HEK293 (cell line): ENCODE results near the gene KIRREL3.

Experiments used
- CTCF ChIP-seq: fragments of 450-650 bp; formaldehyde crosslinking; IDR thresholded peaks from 2 replicates; pipeline ENCODE4 v1.5.1; 2016; ENCODE audit warnings: missing biosample characterization, missing genetic modification characterization
- KLF1 ChIP-seq: fragments of 450-650 bp; formaldehyde crosslinking; IDR thresholded peaks from 2 replicates; pipeline ENCODE4 v1.5.1; 2016; ENCODE audit warnings: missing biosample characterization, missing genetic modification characterization
- TCF7L2 ChIP-seq: IDR thresholded peaks from 2 replicates; pipeline ENCODE4 v1.6.1; 2011; ENCODE audit warnings: low read depth, mild to moderate bottlenecking, inconsistent platforms, low read length, moderate library complexity, borderline replicate concordance
- ZNF530 ChIP-seq: fragments of 450-650 bp; formaldehyde crosslinking; IDR thresholded peaks from 2 replicates; pipeline ENCODE4 v1.5.1; 2016; ENCODE audit warnings: low read depth, missing biosample characterization, missing genetic modification characterization
- ZNF580 ChIP-seq: fragments of 450-650 bp; formaldehyde crosslinking; IDR thresholded peaks from 2 replicates; pipeline ENCODE4 v1.5.1; 2016; ENCODE audit warnings: missing biosample characterization, missing genetic modification characterization

GRCh38 chr11:126507646-126508045, 492.9 kb downstream of the KIRREL3 start:
- TF ChIP-seq ZNF530 (tag by site-specific recombination), result no peak
- no peak for TF ChIP-seq KLF1
- no peak for TF ChIP-seq CTCF (tag by site-specific recombination)
- no peak for TF ChIP-seq ZNF580 (tag by site-specific recombination)
- TF ChIP-seq TCF7L2, result no peak
